PC-9 (cell line): ENCODE data around the gene TTC31. TPM values are rescaled to one million over a fixed set of nuclear protein-coding genes. Genes with fewer than 3 reads are reported as not detected.

Experiments
- BruUV-seq: library from RNA; stranded (reverse); fragments of 400-500 nt; replicated peaks from 2 replicates; lab custom pipeline; 2021; lab: Mats Ljungman, UMichigan
- CTCF ChIA-PET: fragments of 300-600 bp; sonication (Branson Sonifier 250); formaldehyde crosslinking; loops from one replicate; lab custom pipeline; 2022; ENCODE audit warnings: antibody characterized with exemption; lab: Charles Lee
- POLR2A ChIA-PET: fragments of 300-600 bp; sonication (Branson Sonifier 250); formaldehyde crosslinking; loops from one replicate; lab custom pipeline; 2022; ENCODE audit warnings: antibody characterized with exemption; ENCODE audit not compliant: unreplicated experiment; lab: Charles Lee
- DNase-seq, 2 experiments: peaks; one replicate each; pipeline versions ENCODE4 v3.0.0 to v3.0.0-alpha.2; 2015 to 2022; ENCODE audit warnings: mixed read lengths in 1 of 2
- H2AFZ ChIP-seq: fragments of 200-600 bp; sonication (generic); 2 replicates; pipeline ENCODE4 v1.8.1; 2017; ENCODE audit warnings: antibody characterized with exemption
- H3F3A ChIP-seq: fragments of 200-600 bp; sonication (generic); 2 replicates; pipeline ENCODE4 v1.8.1; 2017; ENCODE audit warnings: antibody characterized with exemption, mild to moderate bottlenecking, low read depth; ENCODE audit not compliant: insufficient read depth
- H3K27ac ChIP-seq: fragments of 200-600 bp; sonication (generic); 2 replicates; pipeline ENCODE4 v1.6.1; 2016; ENCODE audit warnings: mixed run types
- H3K27me3 ChIP-seq: fragments of 200-600 bp; sonication (generic); 2 replicates; pipeline ENCODE4 v1.6.1; 2016; ENCODE audit warnings: low read depth, mixed run types; ENCODE audit not compliant: insufficient read depth
- H3K36me3 ChIP-seq: fragments of 200-600 bp; sonication (generic); 2 replicates; pipeline ENCODE4 v1.6.1; 2016; ENCODE audit warnings: low read depth, mixed run types
- H3K4me1 ChIP-seq: fragments of 200-600 bp; sonication (generic); replicated peaks from 2 replicates; pipeline ENCODE4 v1.6.1; 2016; ENCODE audit warnings: mixed run types; ENCODE audit not compliant: insufficient read depth
- H3K4me2 ChIP-seq: fragments of 200-600 bp; sonication (generic); 2 replicates; pipeline ENCODE4 v1.6.1; 2017; ENCODE audit warnings: mixed run types
- H3K4me3 ChIP-seq: fragments of 200-600 bp; sonication (generic); 2 replicates; pipeline ENCODE4 v1.6.1; 2016; ENCODE audit warnings: mixed run types
- H3K79me2 ChIP-seq: fragments of 200-600 bp; sonication (generic); 2 replicates; pipeline ENCODE4 v1.6.1; 2017; ENCODE audit warnings: low read depth, mixed run types
- H3K9me2 ChIP-seq: fragments of 200-600 bp; sonication (generic); 2 replicates; pipeline ENCODE4 v1.8.1; 2017; ENCODE audit warnings: mild to moderate bottlenecking; ENCODE audit not compliant: insufficient read depth
- H3K9me3 ChIP-seq: fragments of 200-600 bp; sonication (generic); 2 replicates; pipeline ENCODE4 v1.8.1; 2016; ENCODE audit warnings: low read depth; ENCODE audit not compliant: insufficient read depth
- H4K20me1 ChIP-seq: fragments of 200-600 bp; sonication (generic); 2 replicates; pipeline ENCODE4 v1.8.1; 2017; ENCODE audit not compliant: insufficient read depth
- EZH2 ChIP-seq: fragments of 200-600 bp; sonication (generic); IDR thresholded peaks from 2 replicates; pipeline ENCODE4 v1.8.0; 2017; ENCODE audit warnings: antibody characterized with exemption, low read depth
- intact Hi-C: fragments of 100-400 bp; cut with micrococcal nuclease; formaldehyde crosslinking; loops from one replicate; pipeline ENCODE4 v1.10.0; 2022; ENCODE audit not compliant: unreplicated experiment
- total RNA-seq: library from RNA; stranded (reverse); gene quantifications from 2 replicates; pipeline ENCODE4 v1.2.3, GENCODE V29; 2021
- TF ChIP-seq, protein P1 (sequence below): fragments of 200-600 bp; sonication (generic); conservative IDR thresholded peaks from 2 replicates; pipeline ENCODE4 v1.6.1; 2017; ENCODE audit warnings: mixed run types, antibody characterized with exemption, mild to moderate bottlenecking, moderate library complexity

TTC31 gene
- total RNA-seq, 1 experiment from 2014 or later: 20.1 TPM

DNA sequence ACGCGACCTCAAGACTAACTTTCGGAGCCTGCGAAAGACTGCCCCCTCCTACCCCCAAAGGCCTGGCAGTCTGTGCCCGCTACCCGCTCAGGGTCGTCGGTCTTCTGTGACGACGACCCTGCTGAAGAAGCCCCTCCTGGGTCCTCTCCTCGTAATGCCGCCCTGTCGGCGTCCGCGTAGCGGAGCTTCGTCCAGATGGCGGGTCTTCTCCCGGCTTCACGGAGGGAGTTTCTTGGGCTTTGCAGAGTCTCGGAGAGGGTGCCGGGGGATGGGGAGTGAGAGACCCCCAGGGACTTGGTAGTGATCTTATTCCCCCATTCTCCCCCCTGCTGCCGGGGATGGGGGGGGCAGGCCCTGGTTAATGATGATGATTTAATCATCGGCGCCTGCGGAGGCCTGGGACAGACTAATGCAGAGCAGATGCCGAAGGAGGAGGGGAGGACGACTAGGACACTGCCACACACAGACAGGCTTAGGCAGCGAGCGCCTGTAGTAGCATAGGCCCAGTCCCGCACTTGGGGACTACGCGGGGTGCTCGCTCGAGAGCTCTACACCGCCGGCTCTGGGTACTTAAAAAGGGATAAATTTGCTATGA lies 25.1 kb downstream of the TTC31 start:
- Histone ChIP-seq H3K27ac (peak overlapping the region; percentile 73), H3K4me2 (peak overlapping the region; percentile 99), H3K4me3 (peak overlapping the region; percentile 64), H3K9me3 (no peaks in the 10 kb centered on the region), H3K9me2 (no peaks in the 10 kb centered on the region), H3K79me2 (peaks cover 23% of the 10 kb centered on the region), H2AFZ (peak overlapping the region; percentile 95), H3K4me1 (peaks cover 26% of the 10 kb centered on the region), H3K27me3 (no peaks in the 10 kb centered on the region), H3K36me3 (0 out of 2 replicates have a peak, but pooled peaks cover 10% of the 10 kb centered on the region), H3F3A (peaks cover 19% of the 10 kb centered on the region; the same call in 1 of the 2 replicates), H4K20me1 (no peaks in the 10 kb centered on the region)
- TF ChIP-seq, protein P1, sequence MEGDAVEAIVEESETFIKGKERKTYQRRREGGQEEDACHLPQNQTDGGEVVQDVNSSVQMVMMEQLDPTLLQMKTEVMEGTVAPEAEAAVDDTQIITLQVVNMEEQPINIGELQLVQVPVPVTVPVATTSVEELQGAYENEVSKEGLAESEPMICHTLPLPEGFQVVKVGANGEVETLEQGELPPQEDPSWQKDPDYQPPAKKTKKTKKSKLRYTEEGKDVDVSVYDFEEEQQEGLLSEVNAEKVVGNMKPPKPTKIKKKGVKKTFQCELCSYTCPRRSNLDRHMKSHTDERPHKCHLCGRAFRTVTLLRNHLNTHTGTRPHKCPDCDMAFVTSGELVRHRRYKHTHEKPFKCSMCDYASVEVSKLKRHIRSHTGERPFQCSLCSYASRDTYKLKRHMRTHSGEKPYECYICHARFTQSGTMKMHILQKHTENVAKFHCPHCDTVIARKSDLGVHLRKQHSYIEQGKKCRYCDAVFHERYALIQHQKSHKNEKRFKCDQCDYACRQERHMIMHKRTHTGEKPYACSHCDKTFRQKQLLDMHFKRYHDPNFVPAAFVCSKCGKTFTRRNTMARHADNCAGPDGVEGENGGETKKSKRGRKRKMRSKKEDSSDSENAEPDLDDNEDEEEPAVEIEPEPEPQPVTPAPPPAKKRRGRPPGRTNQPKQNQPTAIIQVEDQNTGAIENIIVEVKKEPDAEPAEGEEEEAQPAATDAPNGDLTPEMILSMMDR: no peak
- TF ChIP-seq EZH2: no peak
- BruUV-seq: TSS peak; percentile 66
- POLR2A ChIA-PET: no interaction called here
- CTCF ChIA-PET: interaction anchor here (0.5 to 0.7 kb wide), 2 partner anchors 39 to 686 kb away, joined by 3 to 4 read pairs; no protein-coding TSS in a partner anchor
- intact Hi-C loops: loop anchor here (1.0 to 10.0 kb wide), 4 partner anchors 21 to 337 kb away; partner anchors contain the start of genes AUP1, HTRA2, INO80B and TTC31
- DNase-seq: no peak

GRCh38 chr2:74510272-74510671 lies 27.4 kb downstream of the TTC31 start:
- H3K27me3 ChIP-seq: no peaks in the 10 kb centered on the region
- CTCF ChIA-PET: interaction anchor here (0.6 kb wide), 1 partner anchor 394 kb away, joined by 11 read pairs; no protein-coding TSS in a partner anchor

More at GRCh38 chr2:74510272-74510671, 27.4 kb downstream of the TTC31 start:
- Histone ChIP-seq H2AFZ (no peak overlapping the region), H3K36me3 (0 out of 2 replicates have a peak, but pooled peaks cover 5% of the 10 kb centered on the region), H3K4me3 (no peak overlapping the region), H3K27ac (no peak overlapping the region), H3K4me1 (peaks cover 23% of the 10 kb centered on the region), H4K20me1 (no peaks in the 10 kb centered on the region), H3F3A (peaks cover 7% of the 10 kb centered on the region; the same call in 1 of the 2 replicates), H3K4me2 (no peak overlapping the region), H3K9me2 (no peaks in the 10 kb centered on the region), H3K9me3 (no peaks in the 10 kb centered on the region), H3K79me2 (peaks cover 22% of the 10 kb centered on the region)
- no peak for DNase-seq
- POLR2A ChIA-PET: interaction anchor here (0.6 kb wide), 1 partner anchor 115 kb away, joined by 4 read pairs; no protein-coding TSS in a partner anchor
- no TSS peak for BruUV-seq
- TF ChIP-seq, protein P1: no peak
- TF ChIP-seq EZH2: no peak
- intact Hi-C loops: no loop called here
